Stomach smooth muscle (tissue), 2 donors: ENCODE data around the gene MMP12.

Source experiments
- H3K27ac ChIP-seq: one replicate; pipeline ENCODE4 v1.7.0; 2013; ENCODE audit warnings: mild to moderate bottlenecking, low read length, inconsistent platforms
- H3K27me3 ChIP-seq, 2 donors: one replicate each; pipeline ENCODE4 v1.7.0; 2013; ENCODE audit warnings: low read length in 2 of 2; ENCODE audit not compliant: insufficient read depth in 2 of 2, control insufficient read depth in 1 of 2
- H3K36me3 ChIP-seq, 2 donors: one replicate each; pipeline ENCODE4 v1.7.0; 2013; ENCODE audit warnings: low read length in 2 of 2; ENCODE audit not compliant: control insufficient read depth in 2 of 2, insufficient read depth in 2 of 2
- H3K4me1 ChIP-seq: one replicate; pipeline ENCODE4 v1.7.0; 2013; ENCODE audit warnings: low read length; ENCODE audit not compliant: control insufficient read depth, insufficient read depth
- H3K4me3 ChIP-seq, 2 donors: one replicate each; pipeline ENCODE4 v1.7.0; 2013; ENCODE audit warnings: low read length in 2 of 2
- H3K9ac ChIP-seq, 2 donors: one replicate each; pipeline ENCODE4 v1.7.0; 2013; ENCODE audit warnings: low read length in 2 of 2, mild to moderate bottlenecking in 1 of 2
- H3K9me3 ChIP-seq, 2 donors: one replicate each; pipeline ENCODE4 v1.7.0; 2013; ENCODE audit warnings: low read length in 2 of 2; ENCODE audit not compliant: control insufficient read depth in 2 of 2
- donor health status: healthy.
- donor health status: Pancreatic carcinoma.

Gene MMP12

DNA sequence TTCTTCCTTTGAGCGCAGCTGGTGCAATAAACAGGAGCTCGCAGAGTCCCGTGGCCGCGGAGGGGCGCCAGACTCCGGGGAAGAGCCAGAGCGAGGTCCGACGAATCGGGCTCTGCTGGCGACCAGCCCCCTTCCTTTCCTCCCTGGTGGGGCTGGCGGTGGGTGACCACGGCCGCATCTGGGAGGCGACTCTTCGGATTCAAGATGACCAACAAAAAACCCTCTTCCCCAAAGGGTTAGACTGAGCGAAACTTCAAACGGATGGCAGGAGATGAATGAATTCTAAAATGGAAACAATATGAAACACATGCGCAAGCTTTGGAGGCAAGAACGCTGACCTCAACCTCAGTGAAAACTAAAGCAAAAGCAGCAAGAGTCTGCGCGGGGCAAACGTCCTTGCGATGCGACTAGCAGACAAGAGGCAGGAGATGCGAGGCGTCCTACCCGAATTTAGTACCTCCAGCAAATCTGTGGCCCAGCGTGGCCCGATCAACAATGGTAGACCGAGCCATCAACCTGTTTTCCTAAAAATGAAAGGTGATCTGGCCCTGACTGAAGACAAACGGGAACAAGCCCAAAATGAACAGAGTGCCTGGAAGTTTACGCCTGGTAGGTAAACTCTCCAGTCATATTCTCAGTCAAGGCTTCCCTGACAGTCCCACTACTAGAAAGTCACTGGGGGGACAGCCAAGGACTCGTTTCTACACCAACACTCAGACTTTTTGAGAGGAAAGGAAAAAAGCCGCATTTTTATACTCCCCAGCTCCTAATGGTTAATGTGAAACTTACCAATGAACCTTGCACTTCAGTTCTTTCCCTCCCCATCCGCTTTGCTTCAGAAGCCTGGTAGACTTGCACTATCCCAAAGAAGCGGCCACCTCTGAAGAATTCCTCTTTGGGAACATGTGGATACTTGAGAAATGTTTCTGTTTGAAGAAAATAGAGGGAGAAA is 43.0 kb downstream of the MMP12 start:
- peaks cover 3% of the 10 kb centered on the region for H3K4me1 ChIP-seq
- peak overlapping the region in 1 of 2 donors; percentile 48 for H3K9ac ChIP-seq
- H3K36me3 ChIP-seq: no peaks in the 10 kb centered on the region
- H3K9me3 ChIP-seq: no peaks in the 10 kb centered on the region
- H3K4me3 ChIP-seq: peak overlapping the region; percentile 45 to 71
- peak overlapping the region; percentile 32 for H3K27ac ChIP-seq
- H3K27me3 ChIP-seq: no peaks in the 10 kb centered on the region

DNA sequence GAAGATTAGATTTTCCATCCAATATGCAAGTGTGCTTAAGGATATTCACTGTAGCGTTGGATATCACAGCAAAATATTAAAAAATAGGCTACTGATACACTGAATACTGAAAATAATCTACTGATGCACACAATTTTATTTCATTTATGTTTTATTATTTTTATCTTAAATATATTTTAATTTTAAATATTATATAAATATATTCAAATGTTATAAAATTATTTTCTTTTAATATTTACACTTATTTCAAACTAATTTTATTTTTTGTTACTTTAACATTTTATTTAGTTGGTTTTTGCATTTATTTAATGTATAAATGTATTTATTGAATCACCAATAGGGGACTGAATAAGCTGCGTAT is 43.7 kb downstream of the MMP12 start:
- Histone ChIP-seq H3K9ac (no peak overlapping the region), H3K9me3 (no peaks in the 10 kb centered on the region), H3K4me3 (no peak overlapping the region), H3K36me3 (no peaks in the 10 kb centered on the region), H3K27me3 (no peaks in the 10 kb centered on the region), H3K4me1 (peaks cover 2% of the 10 kb centered on the region), H3K27ac (no peak overlapping the region)

DNA sequence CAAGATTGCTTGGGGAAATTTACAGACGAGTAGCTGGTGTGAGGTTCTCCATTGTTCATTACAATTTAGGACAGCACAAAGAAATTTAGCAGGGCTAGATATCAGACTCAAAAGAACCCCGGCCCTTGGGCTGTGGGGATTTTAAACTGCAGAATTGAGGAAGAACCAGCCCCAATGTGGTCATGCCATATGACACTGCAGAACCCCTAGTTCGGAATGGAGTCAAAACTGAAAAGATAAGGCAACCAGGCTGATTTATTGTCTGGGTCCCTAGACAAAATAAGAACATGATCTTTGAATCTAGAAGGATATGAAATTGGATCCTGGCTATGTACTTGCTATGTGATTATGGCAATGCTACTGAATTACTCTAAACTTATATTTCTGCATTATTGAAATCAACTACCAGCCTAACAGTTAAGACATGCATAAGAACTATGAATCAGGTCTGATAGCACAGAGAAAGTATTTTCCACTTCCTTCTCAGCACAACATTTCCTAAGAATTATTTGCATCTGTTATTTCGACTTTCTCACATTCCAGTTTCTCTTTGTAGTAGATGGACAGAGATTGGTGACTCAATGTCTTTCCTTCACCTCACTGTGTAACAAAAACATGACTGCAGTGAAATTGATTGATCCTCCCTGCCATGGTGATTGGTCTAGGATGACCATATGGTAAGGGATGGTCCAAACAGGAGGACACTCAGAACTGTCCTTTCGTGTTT is 44.6 kb downstream of the MMP12 start:
- Histone ChIP-seq H3K4me1 (no peaks in the 10 kb centered on the region), H3K4me3 (no peak overlapping the region), H3K9ac (no peak overlapping the region), H3K27me3 (no peaks in the 10 kb centered on the region), H3K9me3 (no peaks in the 10 kb centered on the region), H3K27ac (no peak overlapping the region), H3K36me3 (no peaks in the 10 kb centered on the region)

DNA sequence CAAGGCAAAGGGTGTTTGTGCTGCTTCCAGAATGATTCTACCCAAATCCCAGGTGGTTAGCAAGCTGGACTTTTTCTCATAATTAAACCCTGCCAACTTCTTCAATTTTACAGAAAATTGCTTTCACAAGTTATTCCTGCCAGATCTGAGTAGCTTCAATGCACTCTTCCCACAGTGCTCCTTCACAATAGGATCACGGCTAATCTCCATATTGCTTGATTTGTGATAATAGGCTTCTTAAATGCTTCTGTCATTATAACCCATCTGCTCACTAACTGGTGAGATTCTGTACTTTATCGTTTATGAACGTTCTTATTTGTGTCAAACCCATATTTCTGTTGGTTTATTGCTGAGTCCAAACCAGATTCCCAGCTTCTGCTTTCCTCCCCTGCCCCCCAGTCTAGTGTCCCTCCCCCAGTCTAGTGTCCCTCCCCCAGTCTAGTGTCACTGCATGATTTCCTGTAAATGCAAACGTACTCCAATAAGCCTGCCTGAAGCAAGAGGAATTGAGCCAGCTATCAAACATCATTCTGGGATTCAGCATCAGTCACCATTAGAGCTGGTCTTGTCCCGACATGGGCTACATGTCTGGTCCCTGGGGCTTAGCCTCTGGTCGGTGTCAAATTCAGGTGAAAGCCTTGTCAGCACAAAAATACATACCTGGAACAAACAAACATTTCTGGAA is 45.3 kb downstream of the MMP12 start:
- H3K27me3 ChIP-seq: no peaks in the 10 kb centered on the region
- no peaks in the 10 kb centered on the region for H3K4me1 ChIP-seq
- no peak overlapping the region for H3K27ac ChIP-seq
- no peaks in the 10 kb centered on the region for H3K36me3 ChIP-seq
- H3K9me3 ChIP-seq: no peaks in the 10 kb centered on the region
- no peak overlapping the region for H3K4me3 ChIP-seq
- H3K9ac ChIP-seq: no peak overlapping the region

GRCh38 chr11:102824556-102824955 is 50.2 kb downstream of the MMP12 start:
- Histone ChIP-seq H3K36me3 (no peaks in the 10 kb centered on the region), H3K4me1 (no peaks in the 10 kb centered on the region), H3K9ac (no peak overlapping the region), H3K9me3 (no peaks in the 10 kb centered on the region), H3K4me3 (no peak overlapping the region), H3K27ac (no peak overlapping the region), H3K27me3 (no peaks in the 10 kb centered on the region)

GRCh38 chr11:102819491-102819890 is 55.3 kb downstream of the MMP12 start:
- Histone ChIP-seq H3K9ac (no peak overlapping the region), H3K9me3 (no peaks in the 10 kb centered on the region), H3K4me1 (no peaks in the 10 kb centered on the region), H3K4me3 (no peak overlapping the region), H3K27me3 (no peaks in the 10 kb centered on the region), H3K36me3 (no peaks in the 10 kb centered on the region), H3K27ac (no peak overlapping the region)

GRCh38 chr11:102813484-102813883 is 61.3 kb downstream of the MMP12 start:
- H3K36me3 ChIP-seq: no peaks in the 10 kb centered on the region
- H3K9ac ChIP-seq: no peak overlapping the region
- no peaks in the 10 kb centered on the region for H3K9me3 ChIP-seq
- no peaks in the 10 kb centered on the region for H3K27me3 ChIP-seq
- no peak overlapping the region for H3K27ac ChIP-seq
- H3K4me1 ChIP-seq: no peaks in the 10 kb centered on the region
- H3K4me3 ChIP-seq: no peak overlapping the region
